Activated T-cell treated with anti-CD3 and anti-CD28 coated beads, Interleukin-2, amount 50 U/mL, for 1 hour (primary cell): ENCODE measurements around the gene DMBX1.

Source experiments
- DNase-seq: peaks from one replicate; pipeline ENCODE4 v3.0.0-alpha.2; 2020

DMBX1 gene

DNA sequence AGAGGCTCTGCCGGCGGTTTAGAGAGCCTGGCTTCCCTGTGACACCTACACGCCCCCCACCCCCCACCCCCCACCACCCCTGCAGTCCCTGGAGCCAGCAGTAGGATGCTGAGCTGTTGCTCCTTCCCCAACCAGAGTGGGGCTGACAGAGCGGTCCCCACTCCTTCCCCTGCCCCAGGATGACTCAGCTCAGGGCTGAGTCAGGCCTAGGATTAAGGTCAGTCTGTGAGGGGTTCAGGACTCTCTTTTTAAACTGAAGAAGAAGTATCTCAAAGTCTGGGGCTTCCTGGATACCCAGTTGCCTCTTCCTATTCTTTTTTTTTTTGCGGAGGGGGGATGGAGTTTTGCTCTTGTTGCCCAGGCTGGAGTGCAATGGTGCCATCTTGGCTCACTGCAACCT is 19.1 kb downstream of the DMBX1 start:
- no peak for DNase-seq

DNA sequence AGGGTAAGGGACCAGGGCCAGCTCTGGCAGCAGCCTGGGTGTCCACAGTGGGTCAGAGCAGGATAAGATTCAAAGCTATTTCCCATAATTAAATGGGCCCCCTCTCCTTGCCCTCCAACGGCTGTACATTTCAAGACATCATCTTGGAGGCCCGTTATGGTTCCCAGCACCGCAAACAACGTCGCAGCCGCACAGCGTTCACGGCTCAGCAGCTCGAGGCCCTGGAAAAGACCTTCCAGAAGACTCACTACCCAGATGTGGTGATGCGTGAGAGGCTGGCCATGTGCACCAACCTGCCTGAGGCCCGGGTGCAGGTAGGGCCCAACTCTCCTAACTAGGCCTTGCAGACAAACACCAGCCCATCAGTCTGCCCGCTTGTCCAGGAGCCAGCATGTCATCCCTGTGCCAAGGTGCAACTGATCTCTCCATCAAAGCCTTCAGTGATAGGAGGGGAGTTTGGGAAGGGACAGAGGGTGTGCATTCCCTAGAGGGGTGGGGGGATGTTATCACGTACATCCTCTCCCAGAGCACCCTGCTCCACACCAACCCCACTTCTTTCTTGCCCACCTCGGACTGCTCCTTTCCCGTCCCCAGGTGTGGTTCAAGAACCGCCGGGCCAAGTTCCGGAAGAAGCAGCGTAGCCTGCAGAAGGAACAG is 20.8 kb downstream of the DMBX1 start:
- no peak for DNase-seq

DNA sequence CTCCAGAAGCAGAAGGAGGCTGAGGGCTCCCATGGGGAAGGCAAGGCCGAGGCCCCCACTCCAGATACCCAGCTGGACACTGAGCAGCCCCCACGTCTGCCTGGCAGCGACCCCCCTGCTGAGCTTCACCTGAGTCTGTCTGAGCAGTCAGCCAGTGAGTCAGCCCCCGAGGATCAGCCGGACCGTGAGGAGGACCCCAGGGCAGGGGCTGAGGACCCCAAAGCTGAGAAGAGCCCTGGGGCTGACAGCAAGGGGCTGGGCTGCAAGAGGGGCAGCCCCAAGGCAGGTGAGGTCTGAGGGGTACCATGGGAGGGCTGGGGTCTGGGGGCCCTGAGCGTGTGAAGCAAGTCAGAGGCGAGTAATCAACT is 21.3 kb downstream of the DMBX1 start:
- no peak for DNase-seq

DNA sequence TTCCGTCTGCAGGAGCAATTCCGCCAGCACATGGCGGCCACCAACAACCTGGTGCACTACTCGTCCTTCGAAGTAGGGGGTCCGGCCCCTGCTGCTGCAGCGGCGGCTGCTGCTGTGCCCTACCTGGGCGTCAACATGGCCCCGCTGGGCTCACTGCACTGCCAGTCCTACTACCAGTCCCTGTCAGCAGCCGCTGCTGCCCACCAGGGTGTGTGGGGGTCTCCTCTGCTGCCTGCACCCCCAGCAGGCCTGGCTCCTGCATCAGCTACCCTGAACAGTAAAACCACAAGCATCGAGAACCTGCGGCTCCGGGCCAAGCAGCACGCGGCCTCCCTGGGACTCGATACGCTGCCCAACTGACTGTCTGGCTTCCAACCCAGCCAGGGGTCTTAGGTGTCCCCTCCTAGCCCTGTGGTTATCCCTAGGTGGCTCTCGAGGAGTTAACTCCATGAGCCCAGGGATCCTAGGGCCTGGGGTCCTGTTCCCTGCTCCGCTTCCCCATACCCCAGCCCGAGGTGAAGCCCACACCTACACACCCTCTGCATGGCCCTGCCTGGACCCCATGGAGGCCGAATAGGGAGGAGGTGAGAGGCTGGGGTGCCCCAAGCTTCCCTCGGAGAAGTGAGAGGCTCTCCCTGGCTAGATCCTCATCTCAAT is 22.6 kb downstream of the DMBX1 start:
- no peak for DNase-seq

DNA sequence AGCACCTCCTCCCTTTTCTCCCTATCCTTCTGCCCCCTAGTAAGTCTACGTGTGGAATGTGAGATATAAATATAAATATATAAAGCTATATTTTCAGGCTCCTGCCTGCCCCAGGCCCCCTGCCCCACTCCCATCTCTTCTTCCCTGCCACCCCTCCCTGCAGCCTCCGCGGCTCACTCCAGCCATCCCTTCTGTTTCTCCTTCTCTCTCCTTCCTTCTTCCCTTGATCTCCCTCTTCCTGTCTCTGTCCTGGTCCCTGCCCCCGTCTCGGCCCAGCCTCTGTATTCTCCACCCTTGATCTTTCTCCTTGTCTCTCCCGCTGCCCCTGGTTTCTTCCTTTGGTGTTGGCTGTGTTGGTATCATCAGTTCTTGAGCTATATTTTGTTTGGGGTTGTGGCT is 23.2 kb downstream of the DMBX1 start:
- no peak for DNase-seq

DNA sequence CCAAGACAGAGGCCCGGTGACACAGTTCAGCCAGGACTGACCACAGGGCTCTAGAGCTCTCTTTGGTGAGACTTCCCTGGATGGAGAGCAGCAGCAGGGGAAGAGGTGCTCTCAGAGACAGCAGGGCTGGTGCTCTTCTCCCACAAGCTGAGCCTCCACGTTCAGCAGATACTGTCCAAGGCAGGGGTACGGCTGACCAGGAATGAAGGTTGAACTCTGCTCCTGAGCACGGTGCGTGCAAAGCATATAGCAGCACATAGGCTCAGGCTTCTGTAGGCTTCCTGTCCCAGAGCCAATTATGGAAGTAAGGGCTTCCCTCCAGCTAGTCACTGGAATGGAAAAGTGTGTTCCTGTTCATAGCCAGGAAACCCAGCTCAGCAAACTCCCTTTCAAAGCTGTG is 23.9 kb downstream of the DMBX1 start:
- no peak for DNase-seq

DNA sequence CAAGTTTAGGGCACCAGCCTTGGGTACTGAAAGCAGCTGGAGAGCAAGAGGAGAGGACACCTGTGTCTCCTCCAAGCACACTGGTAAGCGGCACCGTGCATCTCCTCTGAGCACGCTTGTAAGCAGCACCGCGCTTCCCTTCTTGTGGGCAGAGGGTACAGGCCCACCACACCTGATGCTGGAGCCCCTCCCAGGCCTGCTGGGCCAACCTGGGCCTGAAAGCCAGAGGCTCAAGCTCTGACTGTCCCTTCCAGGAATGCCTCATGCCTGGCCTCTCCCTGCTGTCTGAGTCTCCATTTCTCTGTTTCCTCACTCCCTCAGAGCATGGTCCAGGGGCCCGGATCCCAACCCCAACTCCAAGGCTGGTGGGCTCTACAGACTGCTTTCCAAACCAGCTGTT is 25.9 kb downstream of the DMBX1 start:
- no peak for DNase-seq

DNA sequence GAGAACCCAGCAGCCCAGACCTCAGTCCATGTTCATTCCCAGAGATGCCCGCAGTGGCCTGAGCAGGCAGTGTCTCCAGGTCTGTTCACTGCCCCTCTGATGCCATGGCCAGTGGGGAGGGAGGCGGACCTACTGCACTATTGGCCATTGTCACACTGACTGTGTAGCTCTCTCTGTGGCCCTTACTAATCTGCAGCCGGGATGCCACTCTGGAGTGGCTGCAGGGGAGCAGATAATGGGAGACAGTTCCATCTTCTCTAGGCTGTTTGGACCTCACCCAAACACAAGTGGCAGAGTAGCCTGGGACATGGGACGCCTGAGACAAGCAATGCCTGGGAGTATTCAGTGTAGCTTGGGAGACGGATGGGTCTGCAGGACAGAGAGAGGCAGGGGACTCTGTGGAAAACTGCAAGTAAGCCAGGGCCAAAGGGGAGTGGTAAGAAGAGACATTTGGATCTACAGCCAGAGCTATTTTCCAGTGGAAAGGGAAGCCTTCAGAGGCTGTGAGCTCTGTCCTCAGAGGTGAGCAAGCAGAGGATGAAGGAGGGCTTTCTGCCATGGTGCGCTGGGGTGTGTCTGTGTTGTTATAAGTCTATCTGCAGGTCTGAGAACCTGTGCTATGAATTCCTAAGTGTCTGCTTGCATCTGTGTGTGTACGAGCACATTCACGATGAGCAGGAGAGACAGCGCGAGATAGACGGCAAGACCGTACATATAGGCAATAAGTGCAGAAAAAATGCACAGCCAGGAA is 26.7 kb downstream of the DMBX1 start:
- no peak for DNase-seq

DNA sequence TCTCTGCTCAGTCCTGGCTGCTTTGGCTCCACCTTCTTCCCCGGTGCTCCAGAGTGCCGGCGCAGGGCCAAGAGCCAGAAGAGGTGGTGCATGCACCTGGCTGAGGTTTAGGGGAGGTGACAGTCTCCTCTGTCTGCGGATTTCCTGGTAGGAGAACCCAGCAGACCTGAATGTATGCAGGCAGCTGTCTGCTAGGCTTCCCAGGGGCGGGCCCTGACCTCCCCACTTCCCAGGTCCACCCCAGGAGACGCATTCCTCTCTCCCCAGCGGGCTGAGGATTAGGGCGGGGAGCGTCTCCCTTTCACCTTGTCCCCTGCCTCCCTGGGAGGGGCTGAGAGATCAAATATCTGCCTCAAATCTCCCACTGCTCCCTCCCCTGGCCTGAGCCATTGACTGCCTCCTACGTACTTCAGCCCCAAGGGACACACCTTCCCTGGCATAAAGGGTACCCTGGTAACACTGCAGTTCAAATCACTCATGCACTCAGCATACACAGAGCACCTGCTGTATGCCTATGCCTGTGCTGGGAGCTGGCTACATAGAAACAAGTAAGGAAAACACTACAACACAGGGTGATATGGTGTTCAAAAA is 27.5 kb downstream of the DMBX1 start:
- DNase-seq, result no peak

DNA sequence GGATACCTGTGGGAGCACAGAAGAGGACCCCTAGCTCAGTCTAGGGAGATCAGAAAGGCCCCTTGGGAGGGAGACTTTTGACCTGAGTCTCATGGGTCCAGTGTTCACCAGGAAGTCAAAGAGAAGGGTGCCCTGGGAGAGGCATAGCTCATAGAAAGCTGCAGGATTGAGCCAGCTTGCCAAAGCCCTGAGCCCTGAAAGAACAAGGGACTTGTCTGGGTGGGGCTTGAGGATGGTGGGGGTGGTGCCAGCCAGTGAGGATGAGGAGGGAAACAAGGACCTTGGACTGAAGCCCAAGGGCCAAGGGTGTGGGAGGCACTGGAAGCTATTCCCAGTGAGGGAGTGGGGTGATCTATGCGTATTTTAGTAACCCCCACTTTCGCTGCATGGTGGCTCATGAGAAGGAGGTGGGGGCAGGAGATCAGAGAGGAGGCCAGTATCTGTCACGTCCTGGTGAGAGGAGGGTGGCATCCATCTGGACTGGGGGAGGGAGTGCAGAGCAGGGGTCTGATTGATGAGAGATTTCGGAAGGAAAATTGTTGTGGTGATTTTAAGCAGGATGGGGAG is 28.4 kb downstream of the DMBX1 start:
- no peak for DNase-seq

DNA sequence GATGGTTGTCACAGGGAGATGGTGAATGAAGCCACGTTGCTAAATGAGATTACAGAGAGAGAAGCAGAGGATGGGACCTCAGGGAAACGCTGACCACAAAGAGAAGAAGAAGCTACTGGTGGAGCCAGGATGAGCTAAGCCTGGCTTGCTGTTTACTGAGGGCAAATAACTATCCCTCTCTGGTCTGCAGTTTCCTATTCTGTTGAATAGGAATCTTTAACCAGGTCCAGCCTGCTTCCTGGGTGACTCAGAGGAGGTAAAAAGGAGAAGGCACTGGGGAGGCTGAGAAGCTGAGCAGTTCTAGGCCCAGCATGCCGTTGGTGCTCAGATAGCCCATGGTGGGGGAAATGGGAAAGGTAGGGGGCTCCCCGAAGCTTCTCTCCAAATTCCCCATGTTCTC is 29.6 kb downstream of the DMBX1 start:
- DNase-seq, result no peak

DNA sequence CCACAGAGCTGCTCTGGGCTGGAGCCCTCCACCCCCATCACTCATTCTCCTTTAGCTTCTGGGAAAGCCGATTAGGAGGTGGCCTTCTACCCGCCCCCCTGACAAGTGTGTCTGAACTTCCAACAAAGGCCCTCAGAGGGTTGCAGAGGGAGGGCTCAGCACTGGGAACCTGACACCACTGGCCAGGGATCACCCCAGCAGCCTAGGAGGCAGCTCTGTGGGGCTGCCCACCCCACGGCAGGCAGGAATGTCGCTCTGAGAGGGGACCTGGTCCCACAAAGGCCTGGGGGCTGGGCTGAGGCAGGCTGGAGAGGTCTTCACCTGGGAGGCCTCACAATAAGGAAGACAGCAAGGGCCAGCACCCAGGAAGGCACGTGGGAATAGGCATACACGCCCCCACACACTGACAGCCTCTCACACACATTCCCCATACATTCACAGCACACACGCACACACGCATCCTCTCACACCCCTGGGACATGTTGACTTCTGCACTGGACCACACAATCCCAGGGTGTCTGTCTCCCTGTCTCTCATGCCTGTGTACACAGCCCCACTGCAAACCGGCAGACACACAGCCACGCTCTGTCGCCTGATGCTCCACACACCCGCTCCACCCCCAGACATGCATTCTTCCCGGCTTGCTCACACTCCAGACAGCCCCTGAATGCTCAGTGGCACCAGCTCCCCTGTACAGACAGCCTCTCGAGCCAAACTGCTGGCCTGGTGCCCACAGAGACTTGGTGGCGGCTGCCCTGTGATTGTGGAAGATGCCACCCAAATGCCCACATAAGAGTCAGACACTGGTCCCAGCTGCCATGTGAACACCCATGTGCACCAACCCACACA is 30.7 kb downstream of the DMBX1 start:
- no peak for DNase-seq

DNA sequence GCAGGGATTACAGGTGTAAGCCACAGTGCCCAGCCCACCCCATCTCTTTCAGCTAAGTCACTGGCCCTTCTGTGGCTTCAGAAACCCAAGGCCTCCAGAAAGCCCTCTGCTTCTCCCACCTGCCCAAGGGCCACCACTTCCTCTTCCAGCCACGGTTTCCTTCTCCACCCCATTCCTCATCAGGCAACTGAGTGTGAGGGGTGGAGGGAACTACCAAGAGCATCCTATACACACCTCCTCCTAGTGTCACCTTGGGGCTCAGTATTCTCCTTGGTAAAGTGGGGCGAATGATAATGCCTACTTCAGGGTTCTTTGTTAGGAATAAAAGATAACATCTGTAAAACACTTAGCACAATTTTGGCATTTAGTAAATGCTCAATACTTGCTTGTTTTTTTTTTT is 31.8 kb downstream of the DMBX1 start:
- no peak for DNase-seq

DNA sequence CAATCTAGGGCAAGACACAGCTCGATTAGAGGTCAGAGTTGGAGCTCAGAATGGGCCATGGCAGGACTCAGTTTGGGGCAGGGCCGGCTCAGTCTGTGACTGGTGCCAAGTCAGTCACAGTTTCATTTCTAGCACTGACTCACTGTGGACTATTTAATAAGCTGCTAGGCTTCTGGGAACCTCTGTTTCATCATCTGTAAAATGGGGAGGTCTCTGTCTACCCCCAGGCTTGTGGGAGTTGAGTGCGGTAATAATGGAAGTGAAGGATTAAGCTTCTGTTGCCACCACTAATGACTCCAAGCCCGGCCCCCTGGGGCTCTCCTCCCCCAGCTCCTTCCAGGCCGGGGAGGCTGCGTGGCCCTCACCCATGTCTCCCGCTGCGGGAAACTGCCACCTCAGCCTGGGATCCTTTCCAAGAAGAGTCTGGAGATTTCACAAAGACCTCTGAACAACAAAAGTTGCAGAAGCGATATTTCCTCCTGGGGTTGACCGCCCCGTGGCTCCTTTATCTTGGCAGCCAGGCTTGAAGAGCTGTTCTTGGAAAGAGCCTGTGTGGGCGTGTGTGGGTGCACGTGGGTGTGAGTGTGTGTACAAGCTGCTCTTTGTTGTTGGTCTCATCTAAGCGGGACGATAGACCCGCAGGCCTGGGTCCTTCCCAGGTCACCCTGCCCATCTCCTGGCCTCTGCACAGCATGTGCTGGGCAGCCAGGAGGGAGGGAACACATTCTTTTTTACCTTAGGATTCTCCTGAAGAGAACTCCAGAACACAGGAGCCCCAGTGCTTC is 32.7 kb downstream of the DMBX1 start:
- no peak for DNase-seq

DNA sequence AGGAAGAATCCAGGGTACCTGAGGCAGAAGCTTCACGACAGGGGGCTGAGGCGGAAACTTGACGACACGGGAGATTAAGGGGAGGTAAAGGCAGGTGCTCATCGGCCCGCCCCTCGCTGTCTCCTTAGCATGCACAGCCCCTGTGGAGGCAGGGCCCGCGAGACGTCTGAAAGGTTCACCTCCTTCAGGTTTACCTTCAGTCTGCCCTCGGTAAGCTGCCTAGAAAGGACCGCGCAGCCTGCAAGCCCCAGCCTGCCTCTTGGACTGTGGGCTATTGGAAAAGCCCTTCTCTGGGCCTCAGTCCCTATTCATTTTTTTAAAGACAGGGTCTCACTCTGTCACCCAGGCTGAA is 33.3 kb downstream of the DMBX1 start:
- no peak for DNase-seq

DNA sequence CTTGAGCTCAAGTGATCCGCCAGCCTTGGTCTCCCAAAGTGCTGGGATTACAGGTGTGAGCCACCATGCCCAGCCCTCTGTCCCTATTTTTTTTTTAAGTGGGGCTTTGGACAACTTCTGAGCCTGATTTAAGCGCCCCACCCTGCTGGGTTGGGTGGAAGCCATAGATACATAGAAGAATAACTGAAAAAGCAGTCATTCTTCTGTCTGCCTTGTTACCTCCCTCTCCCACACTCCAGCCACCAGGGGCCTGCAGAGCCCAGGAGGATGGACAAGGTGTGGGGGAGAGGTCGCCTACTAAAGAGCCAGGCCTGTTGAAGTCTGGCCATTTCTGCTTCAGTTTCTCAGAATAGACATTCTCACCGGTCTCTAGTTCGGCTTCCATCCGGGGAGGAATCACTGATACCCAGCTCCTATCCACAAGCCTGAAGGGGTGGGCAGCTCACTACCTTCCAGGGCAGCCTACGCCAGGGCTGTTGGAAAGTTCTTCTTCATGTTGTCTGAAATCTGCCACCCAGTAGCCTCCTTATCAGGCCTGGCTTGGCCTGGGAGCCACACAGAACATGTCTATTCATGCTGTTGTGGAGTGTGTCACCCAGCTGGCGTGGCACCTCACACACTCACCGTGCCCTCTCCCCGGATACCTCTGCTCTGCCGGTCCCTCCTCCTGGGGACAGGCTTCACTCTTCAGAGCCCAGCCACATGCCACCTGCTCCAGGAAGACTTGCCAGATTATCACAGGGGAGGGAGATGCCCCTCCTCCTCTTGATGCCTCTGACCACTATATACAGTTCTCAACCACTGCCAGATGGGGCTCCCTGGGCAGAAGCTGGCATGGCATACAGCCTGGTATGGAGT is 34.1 kb downstream of the DMBX1 start:
- no peak for DNase-seq

DNA sequence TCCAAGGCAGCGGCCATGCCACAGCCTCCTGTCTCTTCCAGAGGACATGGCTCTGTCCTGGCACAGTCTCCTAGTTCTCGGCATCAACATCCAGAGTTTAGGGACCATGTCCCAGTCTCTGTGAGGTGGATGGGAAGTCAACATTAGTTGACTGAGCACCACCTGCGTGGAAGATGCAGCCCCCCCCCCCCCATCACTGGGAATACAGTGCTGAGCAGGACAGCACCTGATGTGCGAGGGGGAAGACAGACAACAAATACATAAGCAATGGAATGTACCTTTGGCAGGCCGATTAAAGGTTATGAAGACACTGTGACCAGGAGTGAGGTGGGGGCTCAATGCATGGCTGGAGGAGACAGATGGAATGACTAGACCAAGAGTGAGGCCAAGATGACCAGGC is 35.2 kb downstream of the DMBX1 start:
- DNase-seq, result no peak

DNA sequence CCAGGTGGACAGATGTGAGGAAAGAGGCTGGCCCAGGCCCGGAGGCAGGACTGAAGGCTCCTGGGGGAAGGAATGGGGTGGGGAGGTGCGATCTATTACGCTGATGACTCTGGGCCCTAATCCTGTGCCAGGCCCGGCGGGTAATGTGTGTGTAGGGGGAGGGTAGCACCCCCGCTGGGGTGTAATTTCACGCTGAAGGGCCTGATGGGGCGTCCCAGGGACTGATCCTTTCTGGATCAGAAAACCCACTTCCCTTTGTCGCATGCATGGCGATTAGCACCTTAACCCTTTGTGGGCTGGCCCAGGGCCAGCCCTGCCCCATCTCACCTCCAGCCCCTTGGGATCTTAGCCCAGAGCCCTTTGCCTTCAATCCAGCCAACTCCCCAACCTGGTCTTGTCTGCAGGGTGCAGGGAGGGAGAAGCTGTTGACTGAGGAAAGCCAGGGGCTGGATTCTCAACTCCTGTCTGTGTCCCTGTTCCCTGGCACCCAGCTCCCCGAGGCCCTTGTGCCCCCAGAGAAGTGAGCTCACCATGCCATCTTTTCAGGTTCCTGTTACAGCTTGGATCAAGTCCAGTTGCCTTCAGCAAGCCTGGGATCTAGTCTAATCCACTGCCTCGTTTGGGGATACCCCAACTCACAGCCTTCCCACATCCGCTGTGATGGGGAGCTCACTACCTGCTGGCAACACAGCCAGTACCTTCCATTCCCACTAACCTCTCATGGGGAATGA is 35.8 kb downstream of the DMBX1 start:
- DNase-seq, result no peak

DNA sequence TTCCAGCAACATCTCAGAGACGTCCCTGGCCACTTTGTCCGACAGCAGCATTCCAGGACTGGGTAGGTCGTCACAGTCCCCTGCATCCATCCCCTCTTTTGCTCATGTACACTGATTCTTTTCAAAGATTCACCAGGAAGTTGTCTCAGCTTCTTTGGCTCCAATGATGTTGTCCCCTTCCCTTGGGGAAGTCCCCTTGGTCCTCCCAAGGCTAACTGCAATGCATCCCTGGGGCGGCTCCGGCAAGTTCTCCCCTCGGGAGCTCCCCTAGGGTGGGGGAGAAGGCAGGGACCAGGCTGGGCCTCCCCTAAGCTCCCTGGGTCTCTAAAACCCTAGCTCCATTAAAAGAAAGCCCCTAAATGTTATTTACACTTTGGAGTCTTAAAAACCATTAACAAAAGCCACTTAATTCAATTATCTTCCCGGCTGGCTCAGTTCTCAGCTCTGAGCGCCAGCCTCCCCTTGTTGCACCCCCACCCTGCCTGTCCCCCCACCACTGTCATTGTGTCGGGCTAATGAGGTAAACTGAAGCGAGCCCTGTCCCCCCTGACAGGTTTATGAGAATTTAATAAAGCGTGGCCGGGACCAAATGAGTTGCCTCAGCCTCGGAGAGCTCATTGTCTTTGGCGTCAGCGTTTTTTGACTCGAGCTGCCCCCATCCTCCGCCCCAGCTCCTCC is 36.5 kb downstream of the DMBX1 start:
- no peak for DNase-seq
